NCI-H82 treated with DMSO at 0.1 percent for 48 hours (cell line): ENCODE data around the gene PTH2R.
"Not testable (repeated sequence)": the region's sequence is repeated elsewhere in the genome, so short reads cannot be mapped to it uniquely, and the experiment has no call there.

Source experiments
- DNase-seq: peaks from one replicate; lab custom pipeline; 2025; ENCODE audit not compliant: unreplicated experiment; lab: John Stamatoyannopoulos, UW

The PTH2R gene, protein sequence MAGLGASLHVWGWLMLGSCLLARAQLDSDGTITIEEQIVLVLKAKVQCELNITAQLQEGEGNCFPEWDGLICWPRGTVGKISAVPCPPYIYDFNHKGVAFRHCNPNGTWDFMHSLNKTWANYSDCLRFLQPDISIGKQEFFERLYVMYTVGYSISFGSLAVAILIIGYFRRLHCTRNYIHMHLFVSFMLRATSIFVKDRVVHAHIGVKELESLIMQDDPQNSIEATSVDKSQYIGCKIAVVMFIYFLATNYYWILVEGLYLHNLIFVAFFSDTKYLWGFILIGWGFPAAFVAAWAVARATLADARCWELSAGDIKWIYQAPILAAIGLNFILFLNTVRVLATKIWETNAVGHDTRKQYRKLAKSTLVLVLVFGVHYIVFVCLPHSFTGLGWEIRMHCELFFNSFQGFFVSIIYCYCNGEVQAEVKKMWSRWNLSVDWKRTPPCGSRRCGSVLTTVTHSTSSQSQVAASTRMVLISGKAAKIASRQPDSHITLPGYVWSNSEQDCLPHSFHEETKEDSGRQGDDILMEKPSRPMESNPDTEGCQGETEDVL

GRCh38 chr2:208406474-208407451 lies at the start of gene PTH2R:
Gene PTH2R (plus strand): TSS chr2:208406792. CDS start chr2:208407044, 252 bp downstream.
- DNase-seq, result no peak

GRCh38 chr2:208356846-208357574 lies 49.6 kb upstream of the PTH2R start:
- DNase-seq, result no peak

GRCh38 chr2:208358758-208359631 lies 47.6 kb upstream of the PTH2R start:
- no peak for DNase-seq

GRCh38 chr2:208359632-208359986 lies 47.0 kb upstream of the PTH2R start:
- DNase-seq, result no peak

DNA sequence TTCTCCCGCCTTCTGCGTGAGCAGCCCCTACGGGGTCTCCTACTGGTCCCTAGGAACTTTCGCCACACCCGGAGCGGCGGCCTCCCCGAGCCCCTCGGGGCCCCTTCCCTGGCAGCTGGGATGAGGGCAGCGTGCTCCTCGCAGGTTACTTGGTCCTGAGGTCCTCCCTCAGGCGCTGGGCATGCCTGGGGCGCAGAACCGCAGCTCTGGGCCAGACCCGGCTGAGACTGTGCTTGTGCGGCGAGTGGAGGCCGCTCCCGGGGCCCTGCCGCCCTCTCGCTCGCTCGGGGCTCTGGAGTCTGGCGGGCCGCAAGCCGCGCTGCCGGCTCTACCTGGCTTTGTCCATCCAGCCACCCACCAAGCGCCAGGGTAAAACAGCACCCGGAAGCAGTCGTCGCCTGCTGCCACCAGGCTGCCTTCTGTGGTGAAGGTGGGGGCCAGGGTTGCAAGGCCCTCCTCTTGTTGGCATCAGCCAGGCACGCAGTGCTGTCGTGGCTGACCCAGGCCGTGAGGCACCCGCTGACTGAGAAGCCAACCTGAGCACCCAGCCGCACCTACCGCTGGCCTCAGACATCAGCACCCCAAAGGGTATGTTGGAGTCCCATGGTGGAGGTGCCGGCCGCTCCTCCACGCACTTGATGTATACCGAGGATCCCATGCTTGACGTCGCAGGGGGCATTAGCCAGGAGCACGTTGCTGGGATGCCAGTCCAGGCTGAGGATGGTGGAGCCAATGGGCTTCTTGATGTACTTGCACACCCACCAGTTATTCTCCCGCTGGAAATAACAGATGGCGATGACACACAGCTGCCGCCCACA lies 46.1 kb upstream of the PTH2R start:
- no peak for DNase-seq

- DNase-seq, result no peak
These were observed 45.5 kb upstream of the PTH2R start for GRCh38 chr2:208361077-208361441.

- DNase-seq, result no peak
These were observed 43.1 kb upstream of the PTH2R start for GRCh38 chr2:208363485-208363884.

GRCh38 chr2:208366215-208367127 lies 40.1 kb upstream of the PTH2R start:
- no peak for DNase-seq

- DNase-seq, result no peak
These were observed 37.5 kb upstream of the PTH2R start for GRCh38 chr2:208369091-208369490.

- no peak for DNase-seq
These were observed 35.5 kb upstream of the PTH2R start for GRCh38 chr2:208370881-208371633.

- no peak for DNase-seq
These were observed 35.0 kb upstream of the PTH2R start for GRCh38 chr2:208371634-208371935.

DNA sequence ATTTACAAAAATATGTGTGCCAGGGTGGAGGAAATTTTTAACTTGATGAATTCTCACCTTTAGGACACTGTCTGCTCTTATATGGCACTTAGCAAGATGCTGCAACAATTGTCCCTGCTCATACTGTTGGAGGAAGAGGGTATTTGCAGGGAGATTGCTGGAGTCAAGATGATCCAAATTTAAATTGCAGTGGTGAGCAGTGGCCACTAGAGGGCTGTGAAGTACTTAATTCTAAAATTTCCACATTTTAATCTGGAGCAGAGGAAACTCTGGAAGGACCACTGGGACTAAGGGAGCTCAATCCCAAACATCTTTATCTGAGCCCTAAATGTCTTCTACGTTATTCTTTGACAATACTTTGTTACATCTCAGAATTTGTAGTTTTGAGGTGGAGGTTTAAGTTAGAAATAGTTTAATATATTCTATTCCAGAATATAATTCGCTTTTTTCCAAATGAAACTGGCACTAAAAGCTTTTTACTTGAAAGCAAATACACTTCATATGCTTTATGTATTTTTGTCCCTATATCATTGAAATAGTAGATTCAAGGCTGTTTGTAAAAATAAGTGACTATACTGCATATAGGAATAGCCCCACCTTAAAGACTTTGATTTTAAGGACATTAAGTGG lies 33.0 kb upstream of the PTH2R start:
- DNase-seq, result peak; percentile 47

DNA sequence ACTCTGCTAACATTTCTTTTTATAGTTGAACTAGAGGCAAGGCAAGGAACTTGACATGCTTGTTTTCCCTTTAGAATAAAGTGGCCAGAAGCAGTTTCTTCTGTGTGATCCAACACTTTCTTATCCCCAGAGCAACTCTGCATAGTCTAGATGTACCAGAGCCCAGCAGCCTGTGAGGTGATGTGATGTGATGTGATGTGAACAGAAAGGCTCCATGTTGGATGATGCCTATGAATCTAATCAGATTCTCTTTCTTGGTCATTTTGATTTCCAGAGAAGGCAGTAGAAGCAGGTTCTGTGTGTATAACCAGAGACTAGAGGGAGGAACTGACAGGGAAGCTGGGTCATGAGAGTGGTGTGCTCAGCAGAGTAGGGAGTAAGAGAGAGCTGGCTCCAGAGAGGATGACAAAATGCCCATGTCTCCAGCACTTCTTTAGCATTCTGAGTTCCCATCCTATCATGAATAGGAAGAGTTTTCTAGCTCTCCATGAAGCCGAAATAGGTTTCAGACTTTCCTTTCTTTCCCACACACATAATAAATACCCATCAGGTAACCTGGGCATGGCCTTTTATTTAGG lies 31.0 kb upstream of the PTH2R start:
- no peak for DNase-seq

DNA sequence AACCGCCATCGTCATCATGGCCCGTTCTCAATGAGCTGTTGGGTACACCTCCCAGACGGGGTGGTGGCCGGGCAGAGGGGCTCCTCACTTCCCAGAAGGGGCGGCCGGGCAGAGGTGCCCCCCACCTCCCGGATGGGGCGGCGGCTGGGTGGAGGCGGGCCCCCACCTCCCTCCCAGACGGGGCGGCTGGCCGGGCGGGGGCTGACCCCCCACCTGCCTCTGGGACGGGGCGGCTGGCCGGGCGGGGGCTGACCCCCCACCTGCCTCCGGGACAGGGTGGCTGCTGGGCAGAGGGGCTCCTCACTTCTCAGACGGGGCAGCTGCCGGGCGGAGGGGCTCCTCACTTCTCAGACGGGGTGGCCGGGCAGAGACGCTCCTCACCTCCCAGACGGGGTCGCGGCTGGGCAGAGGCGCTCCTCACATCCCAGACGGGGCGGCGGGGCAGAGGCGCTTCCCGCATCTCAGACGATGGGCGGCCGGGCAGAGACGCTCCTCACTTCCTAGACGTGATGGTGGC lies 29.2 kb upstream of the PTH2R start:
- DNase-seq, result not testable (repeated sequence)

- DNase-seq, result no peak
These were observed 27.4 kb upstream of the PTH2R start for GRCh38 chr2:208379192-208379591.

DNA sequence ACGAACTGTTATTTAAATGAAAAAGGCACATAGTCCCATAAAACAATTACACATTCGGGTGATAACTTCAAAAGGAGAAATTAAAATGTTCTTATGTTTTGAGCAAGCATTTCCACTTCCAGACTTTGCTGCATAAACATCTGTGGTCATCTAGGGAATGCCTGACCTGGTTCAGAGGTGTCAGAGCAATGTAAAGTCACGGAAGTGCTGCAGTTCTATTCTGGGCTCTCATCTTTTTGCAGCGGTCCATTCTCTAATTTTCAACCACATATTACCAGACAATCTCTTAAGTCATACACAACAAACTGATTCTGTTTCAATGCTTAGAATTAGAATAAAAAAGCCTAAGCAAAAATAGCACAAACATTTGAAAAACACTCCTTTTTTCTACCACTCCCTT lies 22.0 kb upstream of the PTH2R start:
- no peak for DNase-seq

DNA sequence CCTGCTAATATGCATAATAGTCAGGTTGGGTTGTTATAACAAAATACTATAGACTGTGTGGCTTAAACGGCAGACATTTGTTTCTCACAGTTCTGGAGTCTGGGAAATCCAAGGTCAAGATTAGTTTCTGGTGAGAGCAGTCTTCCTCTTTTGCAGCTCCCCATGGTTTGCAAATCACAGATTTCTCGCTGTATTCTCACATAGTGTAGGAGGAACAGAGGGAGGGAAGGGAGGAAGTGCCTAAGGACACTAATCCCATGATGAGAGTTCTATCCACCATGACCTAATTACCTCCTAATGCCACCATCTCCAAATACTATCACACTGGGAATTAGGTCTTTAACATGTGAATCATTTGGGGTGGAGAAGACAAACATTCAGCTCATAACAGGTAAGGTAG lies 20.1 kb upstream of the PTH2R start:
- peak; percentile 12 for DNase-seq
